ENCODE results near the gene ZNF57. TPM values are rescaled to one million over a fixed set of nuclear protein-coding genes. Genes with fewer than 3 reads are reported as not detected.
A peak's percentile ranks its signal among the peaks of the same experiment; 100 is the strongest.

Gene ZNF57
- total RNA-seq, 1 experiment from 2014 or later = 4.8 TPM

DNA sequence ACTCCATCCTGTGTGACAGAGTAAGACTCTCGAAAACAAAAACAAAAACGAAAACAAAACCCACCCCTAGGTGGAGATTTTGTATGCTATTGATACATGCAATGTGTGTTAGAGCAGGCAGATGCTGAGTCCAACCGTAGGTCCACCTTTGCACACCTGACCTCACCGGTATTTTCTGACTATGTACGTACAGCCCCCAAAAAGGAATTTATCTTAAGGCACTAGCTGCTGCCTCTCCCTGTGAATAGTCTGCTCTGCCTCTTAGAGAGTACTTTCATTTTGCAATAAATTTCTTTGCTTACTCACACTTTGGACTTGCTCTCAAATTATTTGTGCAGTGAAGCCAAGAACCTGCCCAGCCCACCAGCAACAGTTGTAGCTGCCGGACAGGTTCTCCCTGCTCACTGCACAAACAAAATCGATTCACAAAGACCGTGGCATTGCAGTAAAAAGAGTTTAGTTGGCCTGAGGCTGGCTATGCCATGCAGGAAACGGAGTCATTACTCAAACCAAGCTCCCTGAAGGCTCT, 52.3 kb downstream of the ZNF57 start:
- H3K4me3 Mint-ChIP-seq (ENCODE audit: unreplicated experiment) = peak overlapping the region; percentile 73
- ChIA-PET CTCF (interaction anchor here (0.6 to 4.2 kb wide), 9 partner anchors 10 to 211 kb away, joined by 3 to 41 read pairs (median 4); no protein-coding TSS in a partner anchor), POLR2A (interaction anchor here (0.5 to 4.4 kb wide), 11 partner anchors 8 to 548 kb away, joined by 3 to 38 read pairs (median 3); partner anchors contain the start of genes ZNF57 and ZNF77)

DNA sequence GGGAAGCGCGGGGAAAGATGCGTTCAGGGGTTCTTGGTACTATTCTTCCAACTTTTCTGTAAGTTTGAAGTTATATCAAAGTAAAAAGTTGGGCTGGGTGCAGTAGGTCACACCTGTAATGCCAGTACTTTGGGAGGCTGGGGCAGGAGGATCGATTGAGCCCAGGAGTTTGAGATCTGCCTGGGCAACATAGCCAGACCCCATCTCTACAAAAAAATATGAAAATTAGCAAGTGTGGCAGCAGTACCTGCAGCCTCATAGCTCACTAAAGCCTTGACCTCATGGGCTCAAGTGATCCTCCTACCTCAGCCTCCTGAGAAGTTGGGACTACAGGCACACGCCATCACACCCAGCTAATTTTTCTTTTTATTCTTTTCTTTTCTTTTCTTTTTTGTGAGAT, 56.4 kb downstream of the ZNF57 start:
- CTCF ChIA-PET = interaction anchor here (0.7 to 3.9 kb wide), 6 partner anchors 19 to 186 kb away, joined by 3 to 13 read pairs (median 4); no protein-coding TSS in a partner anchor

More for the DNA sequence above, 52.3 kb downstream of the ZNF57 start:
- no peaks in the 10 kb centered on the region for H3K36me3 Mint-ChIP-seq (ENCODE audit: insufficient read depth, unreplicated experiment)
- H3K27ac Mint-ChIP-seq (ENCODE audit: low read depth, unreplicated experiment) = no peak overlapping the region
- intact Hi-C loops (cut with micrococcal nuclease) = loop anchor here (5.0 to 10.0 kb wide), 3 partner anchors 122 to 301 kb away; no protein-coding TSS in a partner anchor
- no peaks in the 10 kb centered on the region for H3K9me3 Mint-ChIP-seq (ENCODE audit: unreplicated experiment)
- H3K4me1 Mint-ChIP-seq (ENCODE audit: insufficient read depth, unreplicated experiment) = peaks cover 9% of the 10 kb centered on the region
- peak; percentile 38 for DNase-seq (ENCODE audit: unreplicated experiment)
- TF ChIP-seq CTCF (IDR thresholded peaks at IDR 0.05; ENCODE audit: unreplicated experiment) = peak; percentile 17
- BruUV-seq (replicated peaks) = no TSS peak
- H3K27me3 Mint-ChIP-seq (ENCODE audit: insufficient read depth, unreplicated experiment) = no peaks in the 10 kb centered on the region

GRCh38 chr19:2960120-2960519, 59.4 kb downstream of the ZNF57 start:
- intact Hi-C loops (cut with micrococcal nuclease) = no loop called here
- ChIA-PET POLR2A (no interaction called here), CTCF (interaction anchor here (0.6 to 4.5 kb wide), 4 partner anchors 23 to 381 kb away, joined by 3 to 23 read pairs (median 4); no protein-coding TSS in a partner anchor)
- H3K36me3 Mint-ChIP-seq (ENCODE audit: insufficient read depth, unreplicated experiment) = no peaks in the 10 kb centered on the region
- DNase-seq (ENCODE audit: unreplicated experiment) = no peak
- H3K9me3 Mint-ChIP-seq (ENCODE audit: unreplicated experiment) = no peaks in the 10 kb centered on the region
- no peak for TF ChIP-seq CTCF (IDR thresholded peaks at IDR 0.05; ENCODE audit: unreplicated experiment)
- H3K4me3 Mint-ChIP-seq (ENCODE audit: unreplicated experiment) = no peak overlapping the region
- BruUV-seq (replicated peaks) = no TSS peak
- no peaks in the 10 kb centered on the region for H3K27me3 Mint-ChIP-seq (ENCODE audit: insufficient read depth, unreplicated experiment)
- no peak overlapping the region for H3K27ac Mint-ChIP-seq (ENCODE audit: low read depth, unreplicated experiment)
- H3K4me1 Mint-ChIP-seq (ENCODE audit: insufficient read depth, unreplicated experiment) = no peaks in the 10 kb centered on the region

More for the DNA sequence above, 56.4 kb downstream of the ZNF57 start:
- BruUV-seq (replicated peaks) = no TSS peak
- DNase-seq (ENCODE audit: unreplicated experiment) = no peak
- POLR2A ChIA-PET = interaction anchor here (0.9 kb wide), 1 partner anchor 146 kb away, joined by 3 read pairs; no protein-coding TSS in a partner anchor
- H3K27me3 Mint-ChIP-seq (ENCODE audit: insufficient read depth, unreplicated experiment) = no peaks in the 10 kb centered on the region
- H3K27ac Mint-ChIP-seq (ENCODE audit: low read depth, unreplicated experiment) = no peak overlapping the region
- H3K9me3 Mint-ChIP-seq (ENCODE audit: unreplicated experiment) = no peaks in the 10 kb centered on the region
- no peak overlapping the region for H3K4me3 Mint-ChIP-seq (ENCODE audit: unreplicated experiment)
- H3K4me1 Mint-ChIP-seq (ENCODE audit: insufficient read depth, unreplicated experiment) = peaks cover 9% of the 10 kb centered on the region
- TF ChIP-seq CTCF (IDR thresholded peaks at IDR 0.05; ENCODE audit: unreplicated experiment) = no peak
- H3K36me3 Mint-ChIP-seq (ENCODE audit: insufficient read depth, unreplicated experiment) = no peaks in the 10 kb centered on the region
- intact Hi-C loops (cut with micrococcal nuclease) = loop anchor here (10.0 kb wide), 1 partner anchor 118 kb away; no protein-coding TSS in a partner anchor

DNA sequence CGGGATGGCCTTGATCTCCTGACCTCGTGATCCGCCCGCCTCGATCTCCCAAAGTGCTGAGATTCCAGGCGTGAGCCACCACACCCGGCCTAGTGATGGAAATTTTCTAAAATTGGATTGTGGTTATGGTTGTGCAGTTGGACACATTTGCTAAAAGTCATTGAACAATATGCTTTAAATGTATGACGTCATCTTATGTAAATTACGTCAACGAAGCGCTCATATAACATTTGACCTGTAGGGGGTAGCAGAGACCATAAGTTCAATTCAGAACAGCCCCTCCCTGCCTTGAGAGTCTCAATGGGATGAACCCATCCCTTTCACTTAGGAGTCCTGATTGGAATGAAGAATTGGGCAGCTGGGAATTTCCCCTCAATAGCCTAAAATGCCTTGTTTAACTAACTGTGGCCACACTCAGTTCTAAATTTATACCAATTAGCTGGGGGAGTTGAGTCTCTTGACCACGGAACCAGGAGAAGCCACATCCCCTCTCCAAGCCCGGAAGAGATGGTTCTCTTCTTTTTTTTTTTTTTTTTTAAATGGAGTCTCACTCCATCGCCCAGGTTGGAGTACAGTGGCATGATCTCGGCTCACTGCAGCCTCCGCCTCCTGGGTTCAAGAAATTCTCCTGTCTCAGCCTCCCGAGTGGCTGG, 61.4 kb downstream of the ZNF57 start:
- H3K36me3 Mint-ChIP-seq (ENCODE audit: insufficient read depth, unreplicated experiment) = no peaks in the 10 kb centered on the region
- intact Hi-C loops (cut with micrococcal nuclease) = loop anchor here (1.0 kb wide), 1 partner anchor 146 kb away; no protein-coding TSS in a partner anchor
- peak; percentile 72 for DNase-seq (ENCODE audit: unreplicated experiment)

More for the DNA sequence above, 61.4 kb downstream of the ZNF57 start:
- H3K27ac Mint-ChIP-seq (ENCODE audit: low read depth, unreplicated experiment) = no peak overlapping the region
- no TSS peak for BruUV-seq (replicated peaks)
- no peak overlapping the region for H3K4me3 Mint-ChIP-seq (ENCODE audit: unreplicated experiment)
- no peaks in the 10 kb centered on the region for H3K27me3 Mint-ChIP-seq (ENCODE audit: insufficient read depth, unreplicated experiment)
- TF ChIP-seq CTCF (IDR thresholded peaks at IDR 0.05; ENCODE audit: unreplicated experiment) = peak; percentile 87
- H3K4me1 Mint-ChIP-seq (ENCODE audit: insufficient read depth, unreplicated experiment) = no peaks in the 10 kb centered on the region
- H3K9me3 Mint-ChIP-seq (ENCODE audit: unreplicated experiment) = no peaks in the 10 kb centered on the region
- CTCF ChIA-PET = interaction anchor here (0.6 to 4.5 kb wide), 22 partner anchors 9 to 403 kb away, joined by 3 to 23 read pairs (median 3); partner anchors contain the start of gene TLE6
- POLR2A ChIA-PET = interaction anchor here (0.9 kb wide), 1 partner anchor 74 kb away, joined by 4 read pairs; no protein-coding TSS in a partner anchor

All from MCF 10A (cell line).